Left lobe of liver (tissue), 2 donors: ENCODE results near the gene RTL5. TPM values are rescaled to one million over a fixed set of nuclear protein-coding genes. Genes with fewer than 3 reads are reported as not detected.

ENCODE experiments used
- ATAC-seq: fragments of 200-7000 bp; cut with Tn5 transposase; one replicate; pipeline ENCODE4 v1.9.1; 2020; ENCODE audit warnings: mild to moderate bottlenecking, moderate library complexity
- DNase-seq: peaks from one replicate; pipeline ENCODE4 v3.0.0-alpha.2; 2020; ENCODE audit warnings: low spot score
- total RNA-seq: library from RNA; stranded (reverse); gene quantifications from one replicate; pipeline ENCODE4 v1.2.1, GENCODE V29; 2021
- donor health status: DM: no; HTN: no; CAD: no; lungs with moderate emphysema.
- donor health status: DM: no; HTN: yes; CAD: no.

The RTL5 gene
- total RNA-seq, 1 donor from 2014 or later: 3.1 TPM

DNA sequence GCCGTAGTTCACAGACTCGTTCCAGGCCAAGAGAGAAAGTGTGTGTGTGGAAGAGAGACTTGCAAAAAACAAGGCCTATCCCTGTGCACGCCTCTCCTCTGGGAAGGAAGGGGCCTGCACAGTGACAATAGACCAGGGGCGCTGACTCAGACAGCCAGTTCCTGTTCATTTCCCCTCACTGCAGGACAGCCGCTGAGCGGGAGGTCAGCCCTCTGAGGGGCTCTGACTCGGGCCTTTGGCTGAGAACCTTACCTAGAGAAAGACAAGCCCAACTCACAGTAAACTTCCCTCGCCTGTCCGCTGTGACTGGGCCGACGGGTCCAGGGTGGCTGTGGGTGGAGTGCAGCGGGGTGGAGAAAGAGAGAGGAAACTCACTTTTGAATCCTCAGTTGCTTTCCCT is 52.1 kb downstream of the RTL5 start:
- ATAC-seq: peak; percentile 56
- DNase-seq: no peak

DNA sequence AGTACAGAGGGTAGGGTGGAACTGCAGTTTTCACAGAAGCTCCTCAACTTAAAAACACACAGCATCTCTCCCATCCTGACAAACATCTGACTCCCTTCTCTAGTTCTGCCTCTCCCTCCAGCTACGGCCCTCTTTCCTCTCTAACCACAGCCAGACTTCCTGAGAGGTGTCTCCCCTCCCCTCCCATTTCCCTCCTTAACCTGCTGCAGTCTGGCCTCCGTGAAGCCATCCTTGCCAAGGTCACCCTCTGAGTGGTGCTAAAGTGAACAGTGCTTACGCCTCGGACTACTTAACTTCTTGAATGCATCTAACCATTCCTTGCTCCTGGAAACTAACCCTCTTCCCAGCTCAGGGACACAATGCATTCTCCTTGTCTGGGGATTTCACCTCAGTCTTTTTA is 53.3 kb downstream of the RTL5 start:
- ATAC-seq (no peak), DNase-seq (no peak)

Other genes with a start within 250 kb of the RTL5 start
- 1.3 TPM for gene NHSL2, start 221.1 kb downstream of the RTL5 start, total RNA-seq
- gene PIN4, start 49.8 kb upstream of the RTL5 start, total RNA-seq: 7.3 TPM
- 0.08 TPM for gene ERCC6L, start 107.1 kb upstream of the RTL5 start, total RNA-seq
- 198 TPM for gene RPS4X, start 145.3 kb upstream of the RTL5 start, total RNA-seq
- not detected for gene CITED1, start 174.0 kb upstream of the RTL5 start, total RNA-seq